Smooth muscle cell (in vitro differentiated cells): Measurements from ENCODE around the gene HOXC4. TPM values are rescaled to one million over a fixed set of nuclear protein-coding genes. Genes with fewer than 3 reads are reported as not detected.
A peak's percentile ranks its signal among the peaks of the same experiment; 100 is the strongest.

Experiments
- DNase-seq: peaks from one replicate; lab custom pipeline; 2025; ENCODE audit not compliant: unreplicated experiment; lab: John Stamatoyannopoulos, UW
- H2AFZ ChIP-seq: fragments of 200-600 bp; sonication (generic); 2 replicates; pipeline ENCODE4 v1.6.0; 2016; ENCODE audit warnings: antibody characterized with exemption, low read depth, mild to moderate bottlenecking
- H3F3A ChIP-seq: fragments of 200-600 bp; sonication (generic); 2 replicates; pipeline ENCODE4 v1.6.0; 2017; ENCODE audit warnings: antibody characterized with exemption, low read depth
- H3K27ac ChIP-seq: fragments of 200-600 bp; sonication (generic); 2 replicates; pipeline ENCODE4 v1.5.1; 2016; ENCODE audit warnings: low read depth, mild to moderate bottlenecking
- H3K27me3 ChIP-seq: fragments of 200-600 bp; sonication (generic); 2 replicates; pipeline ENCODE4 v1.6.1; 2016; ENCODE audit warnings: low read depth, mild to moderate bottlenecking
- H3K36me3 ChIP-seq: fragments of 200-600 bp; sonication (generic); 2 replicates; pipeline ENCODE4 v1.5.1; 2016; ENCODE audit warnings: low read depth
- H3K4me1 ChIP-seq: fragments of 200-600 bp; sonication (generic); 2 replicates; pipeline ENCODE4 v1.5.1; 2016; ENCODE audit warnings: low read depth
- H3K4me2 ChIP-seq: fragments of 200-600 bp; sonication (generic); 2 replicates; pipeline ENCODE4 v1.6.0; 2016; ENCODE audit warnings: mild to moderate bottlenecking
- H3K4me3 ChIP-seq: fragments of 200-600 bp; sonication (generic); 2 replicates; pipeline ENCODE4 v1.5.1; 2016; ENCODE audit warnings: mild to moderate bottlenecking
- H3K79me2 ChIP-seq: fragments of 200-600 bp; sonication (generic); 2 replicates; pipeline ENCODE4 v1.6.0; 2016; ENCODE audit warnings: low read depth, mild to moderate bottlenecking
- H3K9ac ChIP-seq: fragments of 200-600 bp; sonication (generic); 2 replicates; pipeline ENCODE4 v1.6.0; 2016; ENCODE audit warnings: low read depth
- H3K9me3 ChIP-seq: fragments of 200-600 bp; sonication (generic); replicated peaks from 2 replicates; pipeline ENCODE4 v1.5.1; 2016; ENCODE audit warnings: low read depth
- H4K20me1 ChIP-seq: fragments of 200-600 bp; sonication (generic); 2 replicates; pipeline ENCODE4 v1.6.0; 2016; ENCODE audit warnings: low read depth
- WGBS: methylation state at CpG from one replicate; pipeline ENCODE4 v1.1.7; 2016; ENCODE audit warnings: low lambda C conversion rate; 5-methylcytosine and 5-hydroxymethylcytosine counted together
- polyA plus RNA-seq: library from polyadenylated mRNA; unstranded; fragments of >200 nt; fragmentation: Nextera tagmentation; extraction: Ambion mirVana; gene quantifications from 2 replicates; pipeline ENCODE4 v1.2.1, GENCODE V29; 2016
- total RNA-seq: library from RNA; depleted of rRNA; stranded (reverse); fragments of >200 nt; gene quantifications from 2 replicates; pipeline ENCODE4 v1.2.3, GENCODE V29; 2014
- TF ChIP-seq, protein P1 (sequence below): fragments of 200-600 bp; sonication (generic); IDR thresholded peaks from 2 replicates; pipeline ENCODE4 v1.5.1; 2017; ENCODE audit warnings: borderline replicate concordance, mild to moderate bottlenecking, antibody characterized with exemption; ENCODE audit not compliant: insufficient read depth, poor library complexity, severe bottlenecking

Gene HOXC4
- total and polyA plus RNA-seq, 2 experiments from 2014 or later: 0.49 to 1.2 TPM

DNA sequence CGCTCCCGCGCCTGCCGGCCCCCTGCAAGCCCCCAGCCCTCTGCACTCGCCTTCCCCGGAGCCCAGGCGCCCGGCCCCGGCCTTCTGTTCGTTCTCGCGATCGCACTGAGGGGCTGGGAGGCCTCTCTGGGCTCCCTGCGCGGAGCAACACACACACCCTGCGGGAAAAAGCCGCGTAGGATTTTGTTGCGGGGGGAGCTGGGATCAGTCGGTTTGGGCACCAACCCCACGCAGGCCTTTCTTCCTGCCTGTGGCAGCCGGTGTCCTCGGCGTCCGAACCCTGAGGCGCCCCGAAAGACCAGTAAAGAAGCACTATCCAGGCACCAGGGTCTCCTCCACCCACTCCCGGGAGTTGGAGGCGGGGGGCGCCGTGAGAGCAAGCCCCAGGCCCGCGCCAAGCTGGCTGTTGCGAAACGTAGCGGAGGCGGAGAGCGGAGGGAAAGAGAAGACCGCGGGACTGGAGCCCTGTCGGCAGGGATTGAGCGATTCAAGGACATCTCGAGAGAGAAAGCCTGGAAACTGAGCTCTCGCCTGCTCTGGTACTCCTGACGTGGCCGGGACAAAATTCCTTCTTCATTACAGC, 22.7 kb upstream of the HOXC4 start:
- TF ChIP-seq, protein P1, sequence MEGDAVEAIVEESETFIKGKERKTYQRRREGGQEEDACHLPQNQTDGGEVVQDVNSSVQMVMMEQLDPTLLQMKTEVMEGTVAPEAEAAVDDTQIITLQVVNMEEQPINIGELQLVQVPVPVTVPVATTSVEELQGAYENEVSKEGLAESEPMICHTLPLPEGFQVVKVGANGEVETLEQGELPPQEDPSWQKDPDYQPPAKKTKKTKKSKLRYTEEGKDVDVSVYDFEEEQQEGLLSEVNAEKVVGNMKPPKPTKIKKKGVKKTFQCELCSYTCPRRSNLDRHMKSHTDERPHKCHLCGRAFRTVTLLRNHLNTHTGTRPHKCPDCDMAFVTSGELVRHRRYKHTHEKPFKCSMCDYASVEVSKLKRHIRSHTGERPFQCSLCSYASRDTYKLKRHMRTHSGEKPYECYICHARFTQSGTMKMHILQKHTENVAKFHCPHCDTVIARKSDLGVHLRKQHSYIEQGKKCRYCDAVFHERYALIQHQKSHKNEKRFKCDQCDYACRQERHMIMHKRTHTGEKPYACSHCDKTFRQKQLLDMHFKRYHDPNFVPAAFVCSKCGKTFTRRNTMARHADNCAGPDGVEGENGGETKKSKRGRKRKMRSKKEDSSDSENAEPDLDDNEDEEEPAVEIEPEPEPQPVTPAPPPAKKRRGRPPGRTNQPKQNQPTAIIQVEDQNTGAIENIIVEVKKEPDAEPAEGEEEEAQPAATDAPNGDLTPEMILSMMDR: no peak
- Histone ChIP-seq H3K79me2 (peaks cover 7% of the 10 kb centered on the region), H3K9ac (peak overlapping the region; percentile 85), H3K4me1 (peaks cover 8% of the 10 kb centered on the region), H3K4me3 (peak overlapping the region; percentile 52), H3F3A (no peaks in the 10 kb centered on the region), H3K27ac (peak overlapping the region; percentile 88), H3K9me3 (no peaks in the 10 kb centered on the region), H3K36me3 (no peaks in the 10 kb centered on the region), H2AFZ (peak overlapping the region; percentile 86), H3K27me3 (peaks cover 99% of the 10 kb centered on the region), H3K4me2 (peak overlapping the region; percentile 94), H4K20me1 (no peaks in the 10 kb centered on the region)
- 4% methylated on average over 46 of the region's 46 CpGs for WGBS
- peak; percentile 24 for DNase-seq

DNA sequence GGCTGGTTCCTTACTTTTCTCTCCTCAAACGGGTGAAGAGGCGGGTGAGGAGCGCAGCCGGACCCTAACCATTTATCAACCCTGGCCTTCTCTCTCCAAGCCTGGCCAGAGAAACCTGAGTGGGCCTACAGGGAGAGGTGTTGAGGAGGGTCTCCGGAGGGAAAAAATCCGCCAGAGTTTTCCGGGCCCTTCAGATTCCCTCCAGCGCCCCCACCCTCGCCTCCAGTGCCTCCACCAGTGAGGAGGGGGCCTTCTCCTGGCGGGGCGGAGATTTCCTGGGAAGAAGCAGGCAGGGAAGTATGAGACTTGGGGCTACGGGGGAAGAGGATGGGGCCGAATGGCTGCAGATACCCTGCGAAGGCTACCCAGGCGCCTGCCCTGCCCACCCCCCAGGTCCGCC, 22.2 kb upstream of the HOXC4 start:
- H4K20me1 ChIP-seq: no peaks in the 10 kb centered on the region
- H3K36me3 ChIP-seq: no peaks in the 10 kb centered on the region
- H3K27me3 ChIP-seq: peaks cover 99% of the 10 kb centered on the region
- H3K4me3 ChIP-seq: peak overlapping the region; percentile 52
- no peaks in the 10 kb centered on the region for H3K9me3 ChIP-seq
- TF ChIP-seq, protein P1: no peak
- DNase-seq: no peak
- H3K9ac ChIP-seq: peak overlapping the region; percentile 85
- H3K4me1 ChIP-seq: peaks cover 8% of the 10 kb centered on the region
- H2AFZ ChIP-seq: no peak overlapping the region
- H3K27ac ChIP-seq: peak overlapping the region; percentile 88
- H3F3A ChIP-seq: no peaks in the 10 kb centered on the region
- peaks cover 2% of the 10 kb centered on the region for H3K79me2 ChIP-seq
- H3K4me2 ChIP-seq: peak overlapping the region; percentile 94
- WGBS: 38% methylated on average over 16 of the region's 16 CpGs

GRCh38 chr12:54032086-54032619, 21.5 kb upstream of the HOXC4 start:
- H3F3A ChIP-seq: no peaks in the 10 kb centered on the region
- H4K20me1 ChIP-seq: no peaks in the 10 kb centered on the region
- no peaks in the 10 kb centered on the region for H3K79me2 ChIP-seq
- 40% methylated on average over 6 of the region's 6 CpGs for WGBS
- H2AFZ ChIP-seq: no peak overlapping the region
- peak overlapping the region; percentile 88 for H3K27ac ChIP-seq
- no peak for DNase-seq
- H3K9me3 ChIP-seq: no peaks in the 10 kb centered on the region
- H3K36me3 ChIP-seq: no peaks in the 10 kb centered on the region
- peaks cover 8% of the 10 kb centered on the region for H3K4me1 ChIP-seq
- TF ChIP-seq, protein P1: no peak
- no peak overlapping the region for H3K4me2 ChIP-seq
- H3K27me3 ChIP-seq: peaks cover 99% of the 10 kb centered on the region
- no peak overlapping the region for H3K4me3 ChIP-seq
- no peak overlapping the region for H3K9ac ChIP-seq
